GM18517 (cell line): ENCODE data around the gene RSAD2.
"Not testable (repeated sequence)": the region's sequence is repeated elsewhere in the genome, so short reads cannot be mapped to it uniquely, and the experiment has no call there.

Experiments
- ATAC-seq: cut with Tn5 transposase; IDR thresholded peaks from one replicate; pipeline ENCODE4 v1.9.1; 2021; ENCODE audit warnings: mild to moderate bottlenecking, moderate library complexity; ENCODE audit not compliant: unreplicated experiment

RSAD2 gene

GRCh38 chr2:6877402-6878304, at the start of gene RSAD2:
TSS of gene RSAD2 (plus strand) at chr2:6877777. CDS start at chr2:6877801, 24 bp downstream.
- ATAC-seq, result peak; percentile 90

- no peak for ATAC-seq
Measured at GRCh38 chr2:6828299-6828584, 49.3 kb upstream of the RSAD2 start.

GRCh38 chr2:6831229-6831628, 46.3 kb upstream of the RSAD2 start:
- no peak for ATAC-seq

DNA sequence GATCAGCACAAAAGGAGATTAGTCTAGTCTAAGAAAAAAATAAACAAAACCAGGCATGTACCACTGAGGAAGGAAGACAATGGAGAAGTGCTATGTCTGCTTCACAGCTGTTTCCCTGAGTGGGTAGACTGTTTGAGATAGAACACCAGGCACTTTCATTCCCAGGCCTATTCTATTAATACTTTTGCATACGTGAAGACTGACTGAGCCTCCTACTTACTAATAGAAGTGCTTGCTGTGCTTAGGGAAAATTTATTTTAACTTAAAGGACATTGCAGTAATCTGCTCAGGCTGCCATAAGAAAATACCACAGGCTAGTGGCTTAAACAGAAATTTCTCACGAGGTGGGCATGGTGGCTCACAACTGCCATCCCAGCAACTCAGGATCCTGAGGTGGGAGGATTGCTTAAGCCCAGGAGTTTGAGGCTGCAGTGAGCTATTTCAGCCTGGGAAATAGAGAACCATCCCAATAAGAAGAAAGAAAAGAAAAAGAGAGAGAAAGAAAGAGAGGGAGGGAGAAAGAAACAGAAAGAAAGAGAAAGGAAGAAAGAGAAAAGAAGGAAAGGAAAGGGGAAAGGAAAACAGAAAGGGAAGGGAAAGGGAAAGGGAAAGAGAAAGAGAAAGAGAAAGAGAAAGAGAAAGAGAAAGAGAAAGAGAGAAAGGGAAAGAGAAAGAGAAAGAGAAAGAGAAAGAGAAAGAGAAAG, 44.8 kb upstream of the RSAD2 start:
- ATAC-seq, result no peak

GRCh38 chr2:6833300-6833604, 44.3 kb upstream of the RSAD2 start:
- no peak for ATAC-seq

- no peak for ATAC-seq
Measured at GRCh38 chr2:6834163-6834562, 43.4 kb upstream of the RSAD2 start.

- ATAC-seq, result no peak
Measured at GRCh38 chr2:6835467-6835866, 42.1 kb upstream of the RSAD2 start.

DNA sequence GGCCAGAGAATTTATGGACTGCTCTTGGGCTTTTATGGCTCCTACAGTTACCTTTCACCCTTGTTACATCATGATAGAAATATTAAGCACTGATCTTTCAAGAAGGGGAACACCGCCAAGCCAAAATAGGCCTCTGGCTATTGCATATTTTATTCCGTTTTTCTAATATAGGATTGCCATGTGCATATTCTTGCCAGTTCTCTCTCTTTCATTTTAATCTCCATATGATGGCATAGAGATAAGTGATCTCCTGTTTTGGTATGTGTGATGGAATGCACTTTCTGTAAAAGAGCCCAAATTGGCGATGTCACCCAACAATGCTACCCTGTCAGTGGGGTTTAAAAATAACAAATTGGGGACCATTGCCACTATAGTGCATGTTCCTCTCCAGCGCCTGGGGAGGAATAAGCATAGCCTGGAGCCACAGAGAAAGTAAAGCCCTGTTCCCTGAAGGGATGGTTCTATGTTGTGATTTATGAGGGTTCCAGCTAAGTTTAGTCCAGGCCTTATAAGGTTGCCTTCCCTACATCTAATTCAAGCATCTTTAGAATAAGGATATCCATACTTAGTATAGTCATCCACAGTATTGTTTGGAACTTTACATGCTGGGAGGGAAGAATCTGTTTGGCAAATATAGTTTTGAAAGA, 38.8 kb upstream of the RSAD2 start:
- no peak for ATAC-seq

- ATAC-seq, result no peak
Measured at GRCh38 chr2:6841537-6842287, 35.9 kb upstream of the RSAD2 start.

DNA sequence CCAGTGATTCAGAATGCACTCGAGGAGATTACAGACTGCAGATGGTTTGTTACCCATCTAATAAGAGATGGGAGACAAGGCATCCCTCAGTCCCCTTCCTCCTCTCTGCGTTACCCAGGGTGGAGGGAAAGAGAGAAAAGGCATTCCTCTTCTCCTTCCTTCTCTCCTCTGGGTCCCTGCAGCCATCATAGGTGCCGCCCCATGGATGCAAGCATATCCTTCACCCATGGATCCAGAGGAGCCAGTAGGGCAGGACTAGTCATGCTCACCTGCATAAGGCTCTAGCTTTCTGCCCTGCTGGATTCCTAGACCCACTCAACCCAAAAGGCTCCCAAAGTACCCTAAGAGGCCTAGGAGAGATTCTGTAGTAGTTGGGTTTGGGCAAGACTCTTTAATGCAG, 32.3 kb upstream of the RSAD2 start:
- ATAC-seq, result no peak

GRCh38 chr2:6845903-6846302, 31.7 kb upstream of the RSAD2 start:
- no peak for ATAC-seq

DNA sequence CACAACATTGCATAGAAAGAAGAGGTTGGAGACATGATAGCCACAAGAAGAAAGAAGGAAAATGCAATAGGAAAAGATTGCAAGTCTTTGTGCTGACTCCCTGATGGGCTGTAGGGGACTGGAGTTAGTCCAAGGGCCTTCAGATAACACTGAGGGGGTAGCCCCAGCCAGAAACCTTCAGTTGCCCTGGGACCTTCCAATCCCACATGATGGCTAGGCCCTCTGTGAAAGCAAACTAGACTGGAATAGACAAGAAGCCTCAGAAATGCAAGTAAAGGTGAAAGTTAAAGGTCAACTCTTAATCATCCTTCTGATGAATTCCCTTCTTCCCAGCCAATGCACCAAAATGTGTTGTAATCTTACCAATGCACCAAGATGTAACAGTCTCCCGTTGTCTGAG, 31.0 kb upstream of the RSAD2 start:
- no peak for ATAC-seq

DNA sequence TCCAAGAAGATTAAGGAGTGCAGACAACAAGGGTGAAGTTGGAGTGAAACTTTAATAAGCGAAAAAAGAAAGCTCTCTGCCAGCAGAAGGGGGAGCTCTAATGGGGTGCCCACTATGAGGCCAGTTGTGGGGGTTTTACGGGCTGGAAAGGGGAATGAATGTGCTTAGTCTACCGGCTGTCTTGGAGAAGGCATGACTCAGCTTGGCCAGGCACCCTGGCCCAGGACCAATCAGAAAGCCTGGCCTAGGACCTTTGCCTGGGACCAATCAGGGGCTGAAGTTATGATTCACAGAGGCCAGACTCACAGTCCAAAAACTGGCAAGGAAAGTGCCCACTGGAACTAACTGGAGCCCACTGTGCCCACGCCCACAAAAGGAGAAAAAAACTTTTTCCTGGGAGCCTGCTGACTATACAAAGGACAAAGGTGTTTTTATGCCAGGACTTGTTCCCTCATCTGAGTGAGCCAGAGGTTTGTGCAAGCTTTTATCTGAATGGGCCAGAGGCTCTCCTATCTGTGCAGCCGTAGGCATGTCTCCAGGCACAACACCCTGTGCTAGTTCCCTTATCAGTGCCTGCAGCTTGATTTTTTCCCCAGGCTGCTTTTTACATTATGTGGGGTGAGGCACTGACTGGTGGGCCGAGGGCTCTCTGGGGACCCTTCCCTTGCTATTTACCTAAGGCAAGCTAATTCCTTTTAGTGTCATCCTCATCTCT, 30.5 kb upstream of the RSAD2 start:
- no peak for ATAC-seq

GRCh38 chr2:6852195-6852594, 25.4 kb upstream of the RSAD2 start:
- no peak for ATAC-seq

GRCh38 chr2:6854416-6854815, 23.2 kb upstream of the RSAD2 start:
- no peak for ATAC-seq

DNA sequence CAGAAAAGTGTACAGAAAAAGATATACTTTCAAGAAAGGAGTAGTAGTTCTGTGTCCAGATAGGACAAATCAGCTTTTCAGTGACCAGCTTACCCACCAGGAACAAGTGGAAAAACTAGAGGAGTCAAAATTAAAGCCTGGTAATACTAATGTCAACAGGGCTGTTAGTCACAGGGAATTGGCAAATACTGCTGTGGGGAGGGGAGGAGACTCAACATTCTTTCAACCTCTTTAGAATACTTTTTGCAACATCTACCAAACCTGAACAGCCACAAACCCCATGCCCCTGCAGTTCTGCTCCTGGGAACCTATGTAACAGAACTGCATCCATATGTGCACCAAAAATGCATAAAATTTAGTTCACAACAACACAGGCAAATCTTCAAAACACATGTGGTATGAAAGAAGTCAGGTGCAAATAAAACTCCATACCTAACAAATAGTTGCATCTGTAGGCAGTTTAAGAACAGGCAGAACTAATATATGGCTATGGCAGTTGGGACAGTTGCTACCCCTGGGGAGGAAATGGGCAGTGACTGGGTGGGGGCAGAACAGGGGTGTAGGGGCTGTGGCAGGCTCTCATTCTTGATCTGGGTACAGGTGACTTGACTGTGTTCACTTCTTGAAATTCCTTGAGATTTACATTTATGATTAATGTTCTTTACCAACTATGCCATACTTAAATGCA, 21.6 kb upstream of the RSAD2 start:
- no peak for ATAC-seq

GRCh38 chr2:6856548-6856920, 21.0 kb upstream of the RSAD2 start:
- ATAC-seq, result no peak

DNA sequence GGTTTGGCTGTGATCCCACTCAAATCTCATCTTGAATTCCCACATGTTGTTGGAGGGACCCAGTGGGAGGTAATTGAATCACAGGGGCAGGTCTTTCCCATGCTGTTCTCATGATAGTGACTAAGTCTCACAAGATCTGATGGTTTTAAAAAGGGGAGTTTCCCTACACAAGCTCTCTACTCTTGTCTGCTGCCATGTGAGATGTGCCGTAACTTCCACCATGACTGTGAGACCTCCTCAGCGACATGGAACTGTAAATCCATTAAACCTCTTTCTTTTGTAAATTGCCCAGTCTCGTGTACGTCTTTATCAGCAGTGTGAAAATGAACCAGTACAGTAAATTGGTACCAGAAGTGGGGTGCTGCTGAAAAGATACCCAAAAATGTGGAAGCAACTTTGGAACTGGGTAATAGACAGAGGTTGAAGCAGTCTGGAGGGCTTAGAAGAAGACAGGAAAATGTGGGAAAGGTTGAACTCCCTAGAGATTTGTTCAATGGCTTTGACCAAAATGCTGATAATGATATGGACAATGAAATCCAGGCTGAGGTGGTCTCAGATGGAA, 19.0 kb upstream of the RSAD2 start:
- ATAC-seq, result not testable (repeated sequence)

DNA sequence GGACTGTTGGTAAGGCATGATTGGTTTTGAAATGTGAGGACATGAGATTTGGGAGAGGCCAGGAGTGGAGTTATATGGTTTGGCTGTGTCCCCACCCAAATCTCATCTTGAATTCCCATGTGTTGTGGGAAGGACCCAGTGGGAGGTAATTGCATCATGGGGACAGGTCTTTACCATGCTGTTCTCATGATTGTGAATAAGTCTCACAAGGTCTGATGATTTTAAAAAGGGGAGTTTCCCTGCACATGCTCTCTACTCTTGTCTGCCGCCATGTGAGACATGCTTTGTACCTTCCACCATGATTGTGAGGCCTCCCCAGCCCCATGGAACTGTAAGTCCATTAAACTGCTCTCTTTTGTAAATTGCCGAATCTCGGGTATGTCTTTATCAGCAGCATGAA, 17.3 kb upstream of the RSAD2 start:
- ATAC-seq, result no peak

- no peak for ATAC-seq
Measured at GRCh38 chr2:6863792-6864191, 13.8 kb upstream of the RSAD2 start.
